ENCODE measurements around the gene GPN2. TPM values are rescaled to one million over a fixed set of nuclear protein-coding genes. Genes with fewer than 3 reads are reported as not detected.
"Not testable (repeated sequence)": the region's sequence is repeated elsewhere in the genome, so short reads cannot be mapped to it uniquely, and the experiment has no call there.

GPN2 gene
- total and polyA plus RNA-seq, 2 of the 4 experiments (the other 2 are of a cell fraction): 15.4 to 22.2 TPM

GRCh38 chr1:26881611-26882010 is 8.5 kb downstream of the GPN2 start:
- H4K20me1 ChIP-seq (ENCODE audit: insufficient read depth, low read length); H3K4ac ChIP-seq (ENCODE audit: low read depth, low read length); H2AFZ ChIP-seq (replicated peaks; ENCODE audit: low read length, poor library complexity); H4K91ac ChIP-seq (ENCODE audit: insufficient read depth, low read depth, low read length); dilution Hi-C loops (cut with HindIII; ENCODE audit: low sequenced_read_pairs, unreplicated experiment); H3K23ac ChIP-seq (ENCODE audit: low read depth, low read length); H3K9me3 ChIP-seq (ENCODE audit: control insufficient read depth, insufficient read depth, low read length); ATAC-seq (ENCODE audit: low read depth); in situ Hi-C loops (cut with MboI; ENCODE audit: low sequenced_read_pairs); H2BK15ac ChIP-seq (ENCODE audit: low read depth, low read length); H3K18ac ChIP-seq (ENCODE audit: low read depth, low read length); H3K9me1 ChIP-seq (ENCODE audit: insufficient read depth, low read length); H3K56ac ChIP-seq (ENCODE audit: extremely low read depth, insufficient read depth, low read length); H3K4me1 ChIP-seq (ENCODE audit: control insufficient read depth, insufficient read depth, low read length); H3K27me3 ChIP-seq (ENCODE audit: control insufficient read depth, insufficient read depth, low read length); H2AK5ac ChIP-seq (ENCODE audit: low read depth, low read length); H3K4me2 ChIP-seq (ENCODE audit: low read depth, low read length); BruUV-seq (replicated peaks); H2BK120ac ChIP-seq (ENCODE audit: low read depth, low read length); H2AK9ac ChIP-seq (replicated peaks; ENCODE audit: low read depth, low read length, poor library complexity); H2BK5ac ChIP-seq (ENCODE audit: low read depth, low read length, poor library complexity, severe bottlenecking); POLR2A ChIA-PET (ENCODE audit: unreplicated experiment); H3K27ac ChIP-seq (ENCODE audit: insufficient read depth, low read length); intact Hi-C loops (cut with micrococcal nuclease); H3K4me3 ChIP-seq (ENCODE audit: insufficient read depth, low read depth, low read length); H3K14ac ChIP-seq (replicated peaks; ENCODE audit: low read depth, low read length); H2BK20ac ChIP-seq (ENCODE audit: low read depth, low read length); DNase-seq; H4K5ac ChIP-seq (ENCODE audit: low read depth, low read length); H4K8ac ChIP-seq (ENCODE audit: low read depth in 2 of 2, low read length in 2 of 2); H3K9ac ChIP-seq (ENCODE audit: low read depth, low read length): not testable (repeated sequence)
- H3K36me3 ChIP-seq (ENCODE audit: control insufficient read depth, insufficient read depth, low read length): peaks cover 63% of the 10 kb centered on the region
- 87% methylated on average over 4 of the region's 6 CpGs; no CpG with 5 or more reads in 1 of the 2 experiments for WGBS, 2 experiments (ENCODE audit: extremely low coverage in 2 of 2, insufficient read length in 1 of 2)
- peaks cover 24 to 32% of the 10 kb centered on the region in 2 experiments for H3K79me1 ChIP-seq (ENCODE audit: low read depth in 1 of 2, low read length in 2 of 2)
- 0 out of 2 replicates have a peak, but pooled peaks have one; percentile 30 for TF ChIP-seq CEBPB (IDR thresholded peaks at IDR 0.05; ENCODE audit: low read depth, low read length)
- CTCF ChIA-PET: interaction anchor here (0.6 kb wide), 1 partner anchor 8 kb away, joined by 3 read pairs; no protein-coding TSS in a partner anchor

Measured in IMR-90 (cell line).